Heart right ventricle (tissue), 16 donors: ENCODE data around the gene ZNF516. TPM values are rescaled to one million over a fixed set of nuclear protein-coding genes. Genes with fewer than 3 reads are reported as not detected.

Experiments used
- ATAC-seq, 8 donors: fragments of 200-7000 bp; cut with Tn5 transposase; one replicate each; pipeline ENCODE4 v1.9.1; 2020; ENCODE audit warnings: mild to moderate bottlenecking in 8 of 8, moderate library complexity in 8 of 8, moderate number of reproducible peaks in 1 of 8
- DNase-seq, 2 donors: peaks; one replicate each; pipeline ENCODE4 v3.0.0-alpha.2; 2020
- H3K27ac ChIP-seq, 10 donors: fragments of 200-600 bp; sonication (generic) in 2 of 10; one replicate each; pipeline versions ENCODE4 v1.5.0 to v1.8.0; 2020 to 2022; ENCODE audit warnings: mild to moderate bottlenecking in 3 of 10
- H3K27me3 ChIP-seq, 7 donors: fragments of 200-600 bp; one replicate each; pipeline ENCODE4 v1.8.0; 2021 to 2022; ENCODE audit warnings: mild to moderate bottlenecking in 2 of 7
- H3K36me3 ChIP-seq, 9 donors: fragments of 200-600 bp; sonication (generic) in 1 of 9; one replicate each; pipeline versions ENCODE4 v1.5.0 to v1.8.0; 2020 to 2022; ENCODE audit warnings: mild to moderate bottlenecking in 2 of 9
- H3K4me1 ChIP-seq, 9 donors: fragments of 200-600 bp; sonication (generic) in 1 of 9; one replicate each; pipeline versions ENCODE4 v1.5.0 to v1.8.0; 2020 to 2022; ENCODE audit warnings: mild to moderate bottlenecking in 4 of 9
- H3K4me3 ChIP-seq, 10 donors: fragments of 200-600 bp; sonication (generic) in 2 of 10; one replicate each; pipeline versions ENCODE4 v1.5.0 to v1.8.0; 2020 to 2022; ENCODE audit warnings: mild to moderate bottlenecking in 7 of 10, moderate library complexity in 2 of 10
- H3K9me3 ChIP-seq, 11 donors: fragments of 200-600 bp in 10 of 11; sonication (generic) in 2 of 11; one replicate each; pipeline versions ENCODE4 v1.5.0 to v1.8.0; 2013 to 2022; ENCODE audit warnings: mild to moderate bottlenecking in 2 of 11, control low read depth in 1 of 11, moderate library complexity in 1 of 11
- WGBS, 2 donors: extraction: QIAGEN DNeasy Blood & Tissue Kit; methylation state at CpG; one replicate each; pipeline ENCODE4 v1.1.7; 2013; ENCODE audit warnings: inconsistent platforms in 1 of 2; 5-methylcytosine and 5-hydroxymethylcytosine counted together
- intact Hi-C, 10 donors: fragments of 100-400 bp; cut with DNase I; formaldehyde crosslinking; loops; one replicate each; pipeline versions ENCODE4 v1.11.1 to v1.14.2; 2022
- polyA plus RNA-seq, 2 donors: library from polyadenylated mRNA; stranded (reverse); fragments of 200-250 nt; gene quantifications; one replicate each; pipeline ENCODE4 v1.2.3, GENCODE V29; 2013
- total RNA-seq, 10 donors: library from RNA; stranded (reverse); fragmentation: NEBNext Ultra II Directional in 3 of 10; extraction: Animal tissue kit (Norgen Biotek cat#: 25700) in 3 of 10; gene quantifications; one replicate each; pipeline versions ENCODE4 v1.2.1 to v1.2.4, GENCODE V29; 2021 to 2023
- TF ChIP-seq, protein P1 (sequence below), 9 donors: fragments of 200-600 bp; sonication (generic) in 2 of 9; IDR thresholded peaks; one replicate each; pipeline versions ENCODE4 v1.5.0 to v1.8.0; 2021 to 2022; ENCODE audit warnings: antibody characterized with exemption in 9 of 9, mild to moderate bottlenecking in 5 of 9, moderate library complexity in 1 of 9
- donor health status: Arrhythmogenic right ventricular cardiomyopathy.
- donor health status: ischemic (EF 13 %, LVEDD 7.1; RV severe dilation, severe dysfunction).
- donor health status: healthy with polysubstance abuse.
- donor health status: DM: no; HTN: yes; CAD: no.
- donor health status: DM: no; HTN: no; CAD: no.
- donor health status: ischemic (EF 25% LVEDD 6.9; RV normal size, moderate dysfunction).
- donor health status: ischemic (EF 25% LVEDD 5.7; RV mildly dilated, moderate dysfunction).
- donor health status: healthy.
- donor health status: DM: yes; HTN: yes; CAD: no.
- donor health status: Ischemic cardiomyopathy.
- donor health status: ischemic (EF 35%, LVEDD 5.7; RV mildly dilated, moderate dysfunction).
- donor health status: nonischemic (EF 11% LVEDD 7.7; RV severe dilation, severe dysfunction).
- donor health status: DM: yes; HTN: yes; CAD: no.
- donor health status: PGD.
- donor health status: ischemic (EF 29% LVEDD 5.4; RV normal size, mild dysfunction).
- donor health status: nonischemic (EF 23%, LVEDD 6.1; RV moderate dilation, normal function).

ZNF516 gene
- total and polyA plus RNA-seq, 12 donors, result 2.6 to 24.8 (median 17.3) TPM

DNA sequence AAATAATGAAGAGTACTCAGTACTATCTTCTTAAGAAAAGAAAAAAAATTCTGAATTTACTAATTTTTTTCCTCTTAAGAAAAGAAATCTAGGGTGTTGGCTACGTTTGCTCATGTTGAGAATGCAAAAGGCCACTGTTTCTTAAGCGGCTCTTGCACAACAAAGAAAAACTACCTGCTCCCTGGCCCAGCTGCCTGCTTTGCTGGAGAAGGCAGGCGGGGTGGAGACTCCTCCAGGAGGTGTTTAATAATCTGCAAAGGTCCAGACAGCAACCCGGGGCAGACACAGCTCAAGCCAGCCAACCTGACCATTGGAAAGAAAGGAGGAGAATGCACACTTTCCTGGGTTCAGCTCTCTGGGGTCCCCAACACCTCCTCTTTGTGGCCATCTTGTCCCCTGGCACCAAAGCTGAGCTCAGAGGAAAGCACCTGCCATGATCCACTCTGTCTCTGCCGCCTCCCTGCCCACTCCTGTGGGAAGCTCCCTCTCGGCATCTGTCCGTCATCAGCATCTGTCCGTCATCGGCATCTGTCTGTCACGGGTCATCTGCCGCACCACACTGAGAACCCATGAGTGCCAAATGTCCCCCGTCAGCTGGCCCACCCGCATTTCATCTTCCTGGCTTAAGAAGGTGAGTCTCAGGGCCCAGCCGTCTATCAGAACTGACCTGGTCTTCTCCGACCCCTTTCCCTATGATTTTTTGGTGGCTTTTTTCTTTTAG is 11.9 kb downstream of the ZNF516 start:
- intact Hi-C loops, result no loop called here
- no peaks in the 10 kb centered on the region for H3K27me3 ChIP-seq
- no peaks in the 10 kb centered on the region for H3K9me3 ChIP-seq
- no peak overlapping the region for H3K27ac ChIP-seq
- no peak for DNase-seq
- no peaks in the 10 kb centered on the region for H3K36me3 ChIP-seq
- TF ChIP-seq, protein P1, sequence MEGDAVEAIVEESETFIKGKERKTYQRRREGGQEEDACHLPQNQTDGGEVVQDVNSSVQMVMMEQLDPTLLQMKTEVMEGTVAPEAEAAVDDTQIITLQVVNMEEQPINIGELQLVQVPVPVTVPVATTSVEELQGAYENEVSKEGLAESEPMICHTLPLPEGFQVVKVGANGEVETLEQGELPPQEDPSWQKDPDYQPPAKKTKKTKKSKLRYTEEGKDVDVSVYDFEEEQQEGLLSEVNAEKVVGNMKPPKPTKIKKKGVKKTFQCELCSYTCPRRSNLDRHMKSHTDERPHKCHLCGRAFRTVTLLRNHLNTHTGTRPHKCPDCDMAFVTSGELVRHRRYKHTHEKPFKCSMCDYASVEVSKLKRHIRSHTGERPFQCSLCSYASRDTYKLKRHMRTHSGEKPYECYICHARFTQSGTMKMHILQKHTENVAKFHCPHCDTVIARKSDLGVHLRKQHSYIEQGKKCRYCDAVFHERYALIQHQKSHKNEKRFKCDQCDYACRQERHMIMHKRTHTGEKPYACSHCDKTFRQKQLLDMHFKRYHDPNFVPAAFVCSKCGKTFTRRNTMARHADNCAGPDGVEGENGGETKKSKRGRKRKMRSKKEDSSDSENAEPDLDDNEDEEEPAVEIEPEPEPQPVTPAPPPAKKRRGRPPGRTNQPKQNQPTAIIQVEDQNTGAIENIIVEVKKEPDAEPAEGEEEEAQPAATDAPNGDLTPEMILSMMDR (IDR thresholded peaks at IDR 0.05), result no peak
- no peak overlapping the region for H3K4me3 ChIP-seq
- WGBS, 2 donors, result 96 to 97% methylated on average over 15 of the region's 15 CpGs
- peaks cover 0 to 56% (median 3%) of the 10 kb centered on the region in 9 donors for H3K4me1 ChIP-seq
- no peak for ATAC-seq

DNA sequence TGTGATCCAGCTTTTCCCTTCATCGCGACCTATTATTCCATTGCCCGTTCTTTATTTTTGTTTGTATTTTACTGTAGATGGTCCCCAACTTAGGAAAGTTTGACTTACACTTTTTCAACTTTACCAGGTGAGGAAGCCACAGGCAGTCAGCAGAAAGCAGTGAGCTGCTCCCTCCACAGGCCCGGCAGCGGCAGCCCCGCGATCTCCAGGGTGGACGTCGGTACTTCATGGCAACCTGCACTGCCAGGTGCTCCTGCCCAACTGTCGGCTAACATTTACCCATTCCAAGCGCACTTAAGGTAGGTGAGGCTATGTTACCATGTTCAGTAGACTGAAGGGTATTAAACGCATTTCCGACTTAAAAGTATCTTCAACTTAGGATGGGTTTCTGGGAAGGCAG is 12.8 kb downstream of the ZNF516 start:
- Histone ChIP-seq H3K4me3 (no peak overlapping the region), H3K27me3 (no peaks in the 10 kb centered on the region), H3K9me3 (no peaks in the 10 kb centered on the region), H3K4me1 (peaks cover 0 to 57% (median 8%) of the 10 kb centered on the region in 9 donors), H3K36me3 (no peaks in the 10 kb centered on the region), H3K27ac (no peak overlapping the region)
- intact Hi-C loops, result no loop called here
- TF ChIP-seq, protein P1 (IDR thresholded peaks at IDR 0.05), result no peak
- DNase-seq (no peak), ATAC-seq (no peak)
- 90 to 98% methylated on average over 13 of the region's 13 CpGs for WGBS, 2 donors

DNA sequence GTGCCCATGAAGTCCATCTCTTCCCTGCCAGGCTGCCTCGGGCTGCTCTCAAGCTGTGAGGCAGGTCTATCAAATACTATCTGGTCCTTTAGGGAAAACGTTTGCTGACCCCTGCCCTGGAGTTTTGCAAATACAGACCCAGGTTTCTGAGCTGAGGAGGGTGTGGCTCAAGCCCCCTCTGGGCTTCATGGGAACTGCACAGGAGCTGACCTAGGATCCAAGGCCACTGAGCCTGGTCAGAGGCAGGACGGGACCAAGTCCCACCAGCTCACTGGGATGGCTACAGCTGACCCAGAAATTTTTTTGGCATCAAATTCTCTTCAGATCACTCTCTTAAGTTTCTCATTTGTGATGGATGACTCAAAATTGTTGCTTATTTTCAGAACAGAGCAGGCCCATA is 14.1 kb downstream of the ZNF516 start:
- ATAC-seq, result no peak
- 77 to 87% methylated on average over 3 of the region's 3 CpGs for WGBS, 2 donors
- Histone ChIP-seq H3K27ac (no peak overlapping the region), H3K36me3 (no peaks in the 10 kb centered on the region), H3K9me3 (no peaks in the 10 kb centered on the region), H3K4me1 (peaks cover 0 to 57% (median 11%) of the 10 kb centered on the region in 9 donors), H3K4me3 (no peak overlapping the region), H3K27me3 (no peaks in the 10 kb centered on the region)
- DNase-seq, result no peak
- TF ChIP-seq, protein P1 (IDR thresholded peaks at IDR 0.05), result peak in 1 of 9 donors; percentile 14
- intact Hi-C loops, result no loop called here

DNA sequence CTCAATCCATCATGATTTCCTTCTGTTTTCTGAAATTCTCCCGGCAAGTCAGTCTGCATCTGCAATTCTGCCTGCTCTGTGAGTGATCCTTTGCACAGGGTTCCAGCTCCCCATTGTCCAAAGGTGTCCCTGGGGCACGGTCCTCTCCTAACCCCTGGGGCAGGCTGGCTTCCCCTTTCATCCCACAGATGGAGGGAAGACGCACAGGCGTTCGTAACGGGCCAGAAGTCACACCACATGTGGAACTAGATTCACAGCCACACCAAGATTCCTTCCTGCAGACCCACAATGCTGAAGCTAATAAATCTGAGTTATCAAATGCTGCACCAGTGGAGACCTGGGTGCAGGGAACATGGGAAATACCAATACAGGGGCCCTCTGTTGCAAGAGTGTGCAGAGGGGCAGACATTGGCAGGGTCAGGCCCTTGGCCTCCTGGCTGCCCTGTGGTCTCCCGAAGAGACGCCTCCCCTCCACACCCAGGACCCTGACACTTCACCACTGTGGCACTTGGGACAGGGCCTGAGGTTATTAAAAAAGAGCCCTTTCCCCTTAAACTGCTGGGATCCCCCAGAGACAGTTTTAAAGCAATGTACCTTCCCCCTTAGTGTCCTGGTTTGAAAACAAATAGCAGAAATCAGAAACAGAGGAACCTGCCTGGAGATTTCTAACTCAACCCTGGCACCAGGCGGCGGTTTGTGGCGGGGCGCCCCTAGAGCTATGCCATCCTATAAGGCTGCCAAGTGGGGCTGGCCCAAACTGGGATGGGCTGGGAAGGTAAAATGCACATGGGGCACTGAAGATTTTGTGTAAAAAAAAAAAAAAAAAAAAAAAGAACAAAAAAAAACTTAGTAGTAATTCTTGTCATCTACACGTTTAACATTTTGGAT is 15.4 kb downstream of the ZNF516 start:
- 86 to 92% methylated on average over 13 of the region's 13 CpGs for WGBS, 2 donors
- H3K36me3 ChIP-seq, result no peaks in the 10 kb centered on the region
- ATAC-seq, result peak in 2 of 8 donors; percentile 17 to 35
- no peak for DNase-seq
- H3K4me1 ChIP-seq, result peaks cover 0 to 64% (median 11%) of the 10 kb centered on the region in 9 donors
- TF ChIP-seq, protein P1 (IDR thresholded peaks at IDR 0.05), result no peak
- H3K9me3 ChIP-seq, result no peaks in the 10 kb centered on the region
- no peak overlapping the region for H3K4me3 ChIP-seq
- H3K27ac ChIP-seq, result no peak overlapping the region
- no peaks in the 10 kb centered on the region for H3K27me3 ChIP-seq
- intact Hi-C loops, result no loop called here
